OCI-LY3 (cell line): ENCODE data around the gene SCRN2.

Experiments
- H2AFZ ChIP-seq: fragments of 200-600, 300-600 bp; shearing (Covaris generic); 2 replicates; pipeline ENCODE4 v1.6.0; 2014; ENCODE audit warnings: antibody characterized with exemption, low read depth, low read length
- H3K27ac ChIP-seq: fragments of 200-600, 300-600 bp; sonication (generic); 2 replicates; pipeline ENCODE4 v1.5.1; 2014; ENCODE audit warnings: mild to moderate bottlenecking, low read length, moderate library complexity, mixed read lengths
- H3K27me3 ChIP-seq: fragments of 200-600, 300-600 bp; sonication (generic); 2 replicates; pipeline ENCODE4 v1.6.1; 2014; ENCODE audit warnings: low read depth, low read length, mixed read lengths
- H3K36me3 ChIP-seq: fragments of 200-600, 300-600 bp; sonication (generic); replicated peaks from 2 replicates; pipeline ENCODE3; 2014; ENCODE audit warnings: low read depth, low read length, mixed read lengths
- H3K4me1 ChIP-seq: fragments of 300-600, 200-600 bp; sonication (generic); 2 replicates; pipeline ENCODE4 v1.6.1; 2014; ENCODE audit warnings: low read length, mixed read lengths
- H3K4me2 ChIP-seq: fragments of 200-600, 300-600 bp; sonication (generic); 2 replicates; pipeline ENCODE4 v1.6.1; 2014; ENCODE audit warnings: low read length, mixed read lengths
- H3K4me3 ChIP-seq: fragments of 300-600, 200-600 bp; sonication (generic); 2 replicates; pipeline ENCODE4 v1.5.1; 2014; ENCODE audit warnings: antibody characterized with exemption, mild to moderate bottlenecking, low read length, moderate library complexity
- H3K79me2 ChIP-seq: fragments of 300-600, 200-600 bp; shearing (Covaris generic); 2 replicates; pipeline ENCODE4 v1.6.1; 2014; ENCODE audit warnings: mild to moderate bottlenecking, low read length, mixed read lengths
- H3K9ac ChIP-seq: fragments of 300-600, 200-600 bp; shearing (Covaris generic); 2 replicates; pipeline ENCODE4 v1.6.0; 2014; ENCODE audit warnings: mild to moderate bottlenecking, low read length, moderate library complexity
- H3K9me3 ChIP-seq: fragments of 200-600, 300-600 bp; shearing (Covaris generic); 2 replicates; pipeline ENCODE4 v1.6.1; 2014; ENCODE audit warnings: low read length, mixed read lengths; ENCODE audit not compliant: insufficient read depth
- H4K20me1 ChIP-seq: fragments of 200-600, 300-600 bp; sonication (generic); 2 replicates; pipeline ENCODE4 v1.6.1; 2016; ENCODE audit warnings: low read length, mixed read lengths; ENCODE audit not compliant: insufficient read depth
- EZH2phosphoT487 ChIP-seq: fragments of 200-600 bp; shearing (Covaris generic); IDR thresholded peaks from 2 replicates; pipeline ENCODE4 v1.6.1; 2018; ENCODE audit warnings: antibody characterized with exemption, mixed run types, low read depth
- TF ChIP-seq, protein P1 (sequence below): fragments of 200-600, 300-600 bp; sonication (generic); IDR thresholded peaks from 2 replicates; pipeline ENCODE4 v1.5.1; 2014; ENCODE audit warnings: antibody characterized with exemption, low read length, low read depth

Gene SCRN2

DNA sequence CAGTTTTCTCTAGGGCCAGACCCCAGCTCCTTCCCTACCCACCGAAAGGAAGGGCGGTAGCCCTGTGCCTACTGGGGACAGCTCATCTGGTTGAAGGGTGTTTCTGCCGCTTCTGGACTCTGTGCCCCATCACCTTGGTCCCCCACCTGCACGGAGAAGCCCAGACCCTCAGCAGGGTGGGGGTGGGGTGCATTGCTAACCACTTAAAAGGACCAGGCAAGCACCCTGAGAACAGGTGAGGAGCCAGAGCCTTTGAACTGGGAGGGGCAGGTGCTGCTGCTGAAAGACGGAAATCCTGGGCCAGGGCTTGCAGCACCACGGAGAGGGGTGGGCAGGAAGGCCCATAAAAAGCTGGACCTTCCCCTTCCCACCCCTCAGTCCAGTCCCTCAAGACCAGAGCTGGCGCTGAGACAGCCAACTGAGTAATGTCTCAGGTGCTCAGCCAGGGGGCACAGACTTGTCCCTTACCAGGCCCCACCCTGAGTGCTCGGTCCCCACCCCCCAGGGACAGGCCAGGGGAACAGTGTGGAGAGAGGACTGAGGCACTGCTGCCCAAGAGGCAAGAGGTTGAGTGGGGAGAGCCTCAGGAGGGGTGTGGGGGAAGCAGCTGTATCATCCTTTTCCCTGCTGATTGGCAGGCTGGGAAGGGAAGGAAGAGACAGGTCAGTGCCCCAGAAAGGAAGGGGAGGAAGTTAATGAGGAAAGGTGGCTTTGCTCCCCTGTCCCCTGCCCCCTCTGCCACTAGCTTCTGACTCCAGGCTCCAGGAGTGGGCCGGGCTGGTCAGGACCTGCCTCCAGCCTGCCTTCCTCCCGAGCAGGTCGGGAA, 44.0 kb upstream of the SCRN2 start:
- Histone ChIP-seq H4K20me1 (no peaks in the 10 kb centered on the region), H3K27me3 (no peaks in the 10 kb centered on the region), H3K4me1 (peaks cover 63% of the 10 kb centered on the region), H3K79me2 (no peaks in the 10 kb centered on the region), H3K4me3 (no peak overlapping the region; the same call in 1 of the 2 replicates), H2AFZ (peak overlapping the region; percentile 62), H3K27ac (peak overlapping the region; percentile 28; the same call in 1 of the 2 replicates), H3K9ac (peak overlapping the region; percentile 24; the same call in 1 of the 2 replicates), H3K4me2 (peak overlapping the region; percentile 43), H3K36me3 (no peaks in the 10 kb centered on the region), H3K9me3 (no peaks in the 10 kb centered on the region)
- no peak for TF ChIP-seq EZH2phosphoT487
- TF ChIP-seq, protein P1, sequence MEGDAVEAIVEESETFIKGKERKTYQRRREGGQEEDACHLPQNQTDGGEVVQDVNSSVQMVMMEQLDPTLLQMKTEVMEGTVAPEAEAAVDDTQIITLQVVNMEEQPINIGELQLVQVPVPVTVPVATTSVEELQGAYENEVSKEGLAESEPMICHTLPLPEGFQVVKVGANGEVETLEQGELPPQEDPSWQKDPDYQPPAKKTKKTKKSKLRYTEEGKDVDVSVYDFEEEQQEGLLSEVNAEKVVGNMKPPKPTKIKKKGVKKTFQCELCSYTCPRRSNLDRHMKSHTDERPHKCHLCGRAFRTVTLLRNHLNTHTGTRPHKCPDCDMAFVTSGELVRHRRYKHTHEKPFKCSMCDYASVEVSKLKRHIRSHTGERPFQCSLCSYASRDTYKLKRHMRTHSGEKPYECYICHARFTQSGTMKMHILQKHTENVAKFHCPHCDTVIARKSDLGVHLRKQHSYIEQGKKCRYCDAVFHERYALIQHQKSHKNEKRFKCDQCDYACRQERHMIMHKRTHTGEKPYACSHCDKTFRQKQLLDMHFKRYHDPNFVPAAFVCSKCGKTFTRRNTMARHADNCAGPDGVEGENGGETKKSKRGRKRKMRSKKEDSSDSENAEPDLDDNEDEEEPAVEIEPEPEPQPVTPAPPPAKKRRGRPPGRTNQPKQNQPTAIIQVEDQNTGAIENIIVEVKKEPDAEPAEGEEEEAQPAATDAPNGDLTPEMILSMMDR: no peak

DNA sequence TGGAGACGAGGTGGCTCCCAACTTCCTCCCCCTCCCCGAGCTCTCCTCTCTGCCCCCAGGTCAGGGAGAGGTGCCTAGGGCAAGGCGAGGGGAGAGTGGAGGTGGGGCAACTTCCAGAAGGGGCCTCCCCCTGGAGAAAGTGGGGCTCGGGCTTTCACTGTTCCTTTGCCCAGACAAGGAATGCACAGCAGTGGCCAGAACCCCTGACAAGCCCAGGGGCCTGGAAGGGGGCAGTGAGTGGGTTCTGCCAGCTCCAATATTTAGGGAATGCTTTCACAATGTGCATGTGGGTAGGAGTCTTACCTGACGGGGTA, 43.3 kb upstream of the SCRN2 start:
- TF ChIP-seq, protein P1: no peak
- TF ChIP-seq EZH2phosphoT487: no peak
- Histone ChIP-seq H3K9ac (no peak overlapping the region), H3K9me3 (no peaks in the 10 kb centered on the region), H2AFZ (no peak overlapping the region), H3K4me3 (no peak overlapping the region), H3K27me3 (no peaks in the 10 kb centered on the region), H3K27ac (no peak overlapping the region; the same call in 1 of the 2 replicates), H3K36me3 (no peaks in the 10 kb centered on the region), H4K20me1 (no peaks in the 10 kb centered on the region), H3K4me2 (peak overlapping the region; percentile 43; the same call in 1 of the 2 replicates), H3K4me1 (peaks cover 64% of the 10 kb centered on the region), H3K79me2 (no peaks in the 10 kb centered on the region)

DNA sequence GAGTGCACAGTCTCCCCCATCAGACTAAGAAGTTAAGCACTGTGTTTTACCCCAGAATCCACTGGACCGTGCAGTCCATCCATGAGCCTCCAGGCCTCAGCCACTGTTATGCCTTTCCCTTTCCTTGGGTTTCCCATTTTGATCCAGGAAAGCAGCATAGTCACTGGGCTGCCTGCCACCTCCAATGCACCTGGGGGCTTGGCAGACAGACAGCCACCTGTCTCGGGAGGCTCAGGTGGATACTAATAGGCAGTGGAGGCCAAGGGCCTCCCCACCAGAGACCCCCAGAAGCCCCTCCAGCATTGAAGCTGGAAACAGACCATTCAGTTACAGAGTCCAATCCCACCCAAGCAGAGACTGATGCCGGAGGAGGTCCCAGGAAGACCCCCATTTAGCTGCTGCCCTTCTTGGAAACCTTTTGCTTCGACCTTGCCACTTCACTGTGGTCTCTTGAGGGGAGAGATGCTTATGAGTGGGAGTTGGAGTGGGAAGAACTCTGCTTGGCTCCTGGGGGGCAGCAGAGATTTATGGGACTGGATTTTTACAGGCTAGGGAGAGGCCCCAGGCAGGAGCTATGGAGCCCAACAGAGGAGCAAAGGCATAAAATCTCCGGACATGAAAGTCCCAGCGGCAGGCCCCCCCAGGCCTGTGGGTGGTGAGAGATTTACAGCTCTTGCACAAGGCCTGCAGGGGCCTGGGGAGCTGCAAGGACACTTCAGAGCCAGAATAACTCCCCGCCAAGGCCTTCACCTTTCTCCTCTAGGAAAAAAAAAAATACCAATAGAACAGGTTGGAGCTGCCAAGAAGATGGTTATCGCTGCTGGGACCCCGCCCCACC, 42.7 kb upstream of the SCRN2 start:
- H3K79me2 ChIP-seq: no peaks in the 10 kb centered on the region
- no peak overlapping the region for H3K9ac ChIP-seq
- no peak for TF ChIP-seq EZH2phosphoT487
- TF ChIP-seq, protein P1: no peak
- no peaks in the 10 kb centered on the region for H3K9me3 ChIP-seq
- H3K4me3 ChIP-seq: no peak overlapping the region
- peaks cover 64% of the 10 kb centered on the region for H3K4me1 ChIP-seq
- no peaks in the 10 kb centered on the region for H4K20me1 ChIP-seq
- H3K36me3 ChIP-seq: no peaks in the 10 kb centered on the region
- no peaks in the 10 kb centered on the region for H3K27me3 ChIP-seq
- H3K4me2 ChIP-seq: no peak overlapping the region
- no peak overlapping the region for H3K27ac ChIP-seq
- no peak overlapping the region for H2AFZ ChIP-seq
